ENCODE measurements around the gene TEX28. TPM values are rescaled to one million over a fixed set of nuclear protein-coding genes. Genes with fewer than 3 reads are reported as not detected.

Gene TEX28
- total RNA-seq, 1 experiment from 2014 or later, result not detected

Other genes starting within 250 kb of the TEX28 start
- gene MECP2, start 197.4 kb downstream of the TEX28 start, total RNA-seq (2021; ENCODE audit: unreplicated experiment), result 32.4 TPM
- not detected for gene OPN1LW, start 150.9 kb downstream of the TEX28 start, total RNA-seq (2021; ENCODE audit: unreplicated experiment)
- not detected for gene OPN1MW, start 112.5 kb downstream of the TEX28 start, total RNA-seq (2021; ENCODE audit: unreplicated experiment)
- gene OPN1MW2, start 75.4 kb downstream of the TEX28 start, total RNA-seq (2021; ENCODE audit: unreplicated experiment), result not detected
- gene OPN1MW3, start 37.5 kb downstream of the TEX28 start, total RNA-seq (2021; ENCODE audit: unreplicated experiment), result not detected
- gene TKTL1, start 671 bp upstream of the TEX28 start, total RNA-seq (2021; ENCODE audit: unreplicated experiment), result 0.34 TPM
- 546 TPM for gene FLNA, start 79.5 kb upstream of the TEX28 start, total RNA-seq (2021; ENCODE audit: unreplicated experiment)
- gene EMD, start 84.2 kb upstream of the TEX28 start, total RNA-seq (2021; ENCODE audit: unreplicated experiment), result 102 TPM
- gene RPL10, start 103.3 kb upstream of the TEX28 start, total RNA-seq (2021; ENCODE audit: unreplicated experiment), result 3,069 TPM
- 16.5 TPM for gene DNASE1L1, start 114.1 kb upstream of the TEX28 start, total RNA-seq (2021; ENCODE audit: unreplicated experiment)
- 28.0 TPM for gene TAFAZZIN, start 116.4 kb upstream of the TEX28 start, total RNA-seq (2021; ENCODE audit: unreplicated experiment)
- gene ATP6AP1, start 133.6 kb upstream of the TEX28 start, total RNA-seq (2021; ENCODE audit: unreplicated experiment), result 53.4 TPM
- gene GDI1, start 142.0 kb upstream of the TEX28 start, total RNA-seq (2021; ENCODE audit: unreplicated experiment), result 122 TPM
- 46.5 TPM for gene FAM50A, start 149.0 kb upstream of the TEX28 start, total RNA-seq (2021; ENCODE audit: unreplicated experiment)
- gene PLXNA3, start 163.2 kb upstream of the TEX28 start, total RNA-seq (2021; ENCODE audit: unreplicated experiment), result 89.3 TPM
- 42.8 TPM for gene LAGE3, start 184.2 kb upstream of the TEX28 start, total RNA-seq (2021; ENCODE audit: unreplicated experiment)
- 37.4 TPM for gene UBL4A, start 191.5 kb upstream of the TEX28 start, total RNA-seq (2021; ENCODE audit: unreplicated experiment)
- 16.2 TPM for gene SLC10A3, start 195.5 kb upstream of the TEX28 start, total RNA-seq (2021; ENCODE audit: unreplicated experiment)
- 15.6 TPM for gene FAM3A, start 221.1 kb upstream of the TEX28 start, total RNA-seq (2021; ENCODE audit: unreplicated experiment)

Data from HCT116 (cell line).